Endodermal cell (in vitro differentiated cells): ENCODE data around the gene LOXHD1. TPM values are rescaled to one million over a fixed set of nuclear protein-coding genes. Genes with fewer than 3 reads are reported as not detected.

Experiments
- DNase-seq: peaks from one replicate; pipeline ENCODE4 v3.0.0-alpha.2; 2017
- H3K27ac ChIP-seq: 2 replicates; pipeline ENCODE4 v1.5.1; 2013; ENCODE audit warnings: mild to moderate bottlenecking, low read depth, low read length, moderate library complexity
- H3K27me3 ChIP-seq: 2 replicates; pipeline ENCODE4 v1.6.1; 2013; ENCODE audit warnings: mild to moderate bottlenecking, low read length, moderate library complexity; ENCODE audit not compliant: insufficient read depth, control insufficient read depth, poor library complexity, severe bottlenecking
- H3K36me3 ChIP-seq: 2 replicates; pipeline ENCODE4 v1.7.0; 2013; ENCODE audit warnings: mild to moderate bottlenecking, low read length, moderate library complexity; ENCODE audit not compliant: control insufficient read depth, insufficient read depth
- H3K4me1 ChIP-seq: one replicate; pipeline ENCODE4 v1.7.0; 2013; ENCODE audit warnings: low read length; ENCODE audit not compliant: control insufficient read depth, insufficient read depth
- H3K4me3 ChIP-seq: 2 replicates; pipeline ENCODE4 v1.5.1; 2013; ENCODE audit warnings: mild to moderate bottlenecking, low read length, moderate library complexity
- H3K9ac ChIP-seq: 2 replicates; pipeline ENCODE4 v1.6.1; 2013; ENCODE audit warnings: mild to moderate bottlenecking, low read length, moderate library complexity; ENCODE audit not compliant: poor library complexity, severe bottlenecking; ENCODE audit errors: extremely low read depth
- H3K9me3 ChIP-seq: 2 replicates; pipeline ENCODE4 v1.6.1; 2013; ENCODE audit warnings: mild to moderate bottlenecking, low read length, moderate library complexity; ENCODE audit not compliant: control insufficient read depth
- H3K27ac Mint-ChIP-seq: 2 replicates; pipeline ENCODE4 v1.8.0; 2020; ENCODE audit warnings: mixed read lengths
- H3K27me3 Mint-ChIP-seq: 2 replicates; pipeline ENCODE4 v1.8.0; 2021; ENCODE audit warnings: mild to moderate bottlenecking, mixed read lengths; ENCODE audit not compliant: insufficient read depth
- H3K36me3 Mint-ChIP-seq: 2 replicates; pipeline ENCODE4 v1.8.0; 2020; ENCODE audit warnings: low read depth, mixed read lengths
- H3K4me1 Mint-ChIP-seq: 2 replicates; pipeline ENCODE4 v1.8.0; 2020; ENCODE audit warnings: mixed read lengths
- H3K4me3 Mint-ChIP-seq: 2 replicates; pipeline ENCODE4 v1.8.0; 2020; ENCODE audit warnings: mild to moderate bottlenecking, moderate library complexity, mixed read lengths
- H3K9me3 Mint-ChIP-seq: 2 replicates; pipeline ENCODE4 v1.8.0; 2020; ENCODE audit warnings: mild to moderate bottlenecking, mixed read lengths
- WGBS, 2 experiments: methylation state at CpG; one replicate each; pipeline versions ENCODE4 v1.1.5 to v1.1.7; 2013; ENCODE audit warnings: missing lambda C conversion rate in 2 of 2, mixed read lengths in 1 of 2; ENCODE audit not compliant: insufficient coverage in 1 of 2, insufficient read length in 1 of 2; 5-methylcytosine and 5-hydroxymethylcytosine counted together
- total RNA-seq, 2 donors: library from RNA; stranded (reverse); fragmentation: NEBNext Ultra II Directional in 1 of 2; extraction: Animal tissue kit (Norgen Biotek cat#: 25700) in 1 of 2; gene quantifications; 2 replicates in 1 of 2; 3 replicates in 1 of 2; pipeline ENCODE4 v1.2.1, GENCODE V29; 2021
- TF ChIP-seq, protein P1 (sequence below): fragments of 200-600 bp; sonication (generic); conservative IDR thresholded peaks from 2 replicates; pipeline ENCODE4 v1.5.0; 2021; ENCODE audit warnings: antibody characterized with exemption, mild to moderate bottlenecking

Gene LOXHD1
- total RNA-seq, 2 donors from 2014 or later, result 2.1 TPM; not detected in 1

DNA sequence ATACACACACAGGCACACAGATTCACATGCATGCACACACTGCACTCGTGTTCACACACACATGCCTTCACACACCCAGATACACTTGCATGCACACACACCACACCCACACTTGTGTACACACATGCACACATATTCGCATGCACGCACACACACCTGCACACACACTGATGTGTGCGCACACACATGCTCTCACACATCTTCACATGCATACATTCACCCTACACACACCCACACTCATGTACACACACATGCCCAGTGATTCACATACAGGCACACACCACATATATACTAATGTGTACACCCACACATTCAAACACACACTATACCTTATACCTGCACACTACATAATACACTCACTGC lies 181.6 kb downstream of the LOXHD1 start:
- H3K9me3 ChIP-seq, result no peaks in the 10 kb centered on the region
- H3K4me1 ChIP-seq, result no peaks in the 10 kb centered on the region
- Mint-ChIP-seq H3K4me1 (peaks cover 7% of the 10 kb centered on the region), H3K36me3 (no peaks in the 10 kb centered on the region), H3K4me3 (no peak overlapping the region), H3K27me3 (peaks cover 53% of the 10 kb centered on the region), H3K9me3 (no peaks in the 10 kb centered on the region), H3K27ac (no peak overlapping the region)
- no peaks in the 10 kb centered on the region for H3K36me3 ChIP-seq
- peaks cover 20% of the 10 kb centered on the region for H3K27me3 ChIP-seq
- H3K4me3 ChIP-seq, result no peak overlapping the region
- WGBS, 2 experiments, result 93 to 100% methylated on average over 2 to 4 of the region's 4 CpGs
- DNase-seq, result no peak
- H3K9ac ChIP-seq, result no peak overlapping the region
- TF ChIP-seq, protein P1, sequence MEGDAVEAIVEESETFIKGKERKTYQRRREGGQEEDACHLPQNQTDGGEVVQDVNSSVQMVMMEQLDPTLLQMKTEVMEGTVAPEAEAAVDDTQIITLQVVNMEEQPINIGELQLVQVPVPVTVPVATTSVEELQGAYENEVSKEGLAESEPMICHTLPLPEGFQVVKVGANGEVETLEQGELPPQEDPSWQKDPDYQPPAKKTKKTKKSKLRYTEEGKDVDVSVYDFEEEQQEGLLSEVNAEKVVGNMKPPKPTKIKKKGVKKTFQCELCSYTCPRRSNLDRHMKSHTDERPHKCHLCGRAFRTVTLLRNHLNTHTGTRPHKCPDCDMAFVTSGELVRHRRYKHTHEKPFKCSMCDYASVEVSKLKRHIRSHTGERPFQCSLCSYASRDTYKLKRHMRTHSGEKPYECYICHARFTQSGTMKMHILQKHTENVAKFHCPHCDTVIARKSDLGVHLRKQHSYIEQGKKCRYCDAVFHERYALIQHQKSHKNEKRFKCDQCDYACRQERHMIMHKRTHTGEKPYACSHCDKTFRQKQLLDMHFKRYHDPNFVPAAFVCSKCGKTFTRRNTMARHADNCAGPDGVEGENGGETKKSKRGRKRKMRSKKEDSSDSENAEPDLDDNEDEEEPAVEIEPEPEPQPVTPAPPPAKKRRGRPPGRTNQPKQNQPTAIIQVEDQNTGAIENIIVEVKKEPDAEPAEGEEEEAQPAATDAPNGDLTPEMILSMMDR, result no peak
- H3K27ac ChIP-seq, result no peak overlapping the region

DNA sequence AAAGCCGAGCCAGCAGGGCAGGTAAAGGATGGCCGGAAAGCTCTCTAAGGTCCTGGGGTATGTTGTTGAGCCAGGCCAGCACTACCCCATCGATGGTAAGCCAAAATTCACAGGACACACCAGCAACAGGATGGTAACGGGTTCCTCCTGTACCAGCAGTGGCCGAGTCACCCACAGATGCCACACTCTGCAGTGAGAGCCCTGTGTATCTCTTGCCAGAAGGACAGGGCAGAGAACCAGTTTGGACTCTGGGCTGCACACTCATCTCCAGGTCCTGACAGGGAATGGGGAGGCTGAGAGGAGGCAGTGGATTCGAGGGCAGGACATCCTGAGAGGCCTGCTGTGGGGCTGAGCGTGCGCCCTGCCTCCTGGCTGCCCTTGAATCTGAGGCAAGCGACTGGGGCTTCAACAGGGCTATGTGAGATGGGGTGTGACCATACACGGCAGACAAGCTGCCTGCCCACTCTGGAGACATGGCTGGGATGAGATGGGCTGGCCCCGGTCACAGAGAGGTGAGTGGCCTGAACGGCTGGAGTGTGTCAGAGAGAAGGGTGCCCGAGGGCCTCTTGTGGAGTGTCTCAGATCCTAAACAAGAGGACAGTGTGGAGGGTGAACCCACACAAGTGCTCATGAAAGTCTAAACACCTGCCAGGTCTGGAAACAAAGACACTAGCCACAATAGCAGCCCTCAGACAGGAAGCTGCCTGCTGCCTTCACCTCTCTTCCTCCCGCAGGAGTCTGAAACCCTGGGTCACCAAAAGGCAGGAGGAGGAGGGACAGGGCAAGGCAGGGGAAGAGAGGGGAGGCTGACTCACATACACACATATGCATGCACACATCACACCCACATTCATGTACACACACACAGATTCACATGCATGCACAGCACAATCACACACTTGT lies 182.3 kb downstream of the LOXHD1 start:
- DNase-seq, result no peak
- no peak overlapping the region for H3K4me3 ChIP-seq
- no peaks in the 10 kb centered on the region for H3K9me3 ChIP-seq
- WGBS, 2 experiments, result 89 to 90% methylated on average over 9 to 14 of the region's 14 CpGs
- no peak overlapping the region for H3K4me3 Mint-ChIP-seq
- H3K27ac ChIP-seq, result no peak overlapping the region
- H3K36me3 Mint-ChIP-seq, result no peaks in the 10 kb centered on the region
- H3K27me3 Mint-ChIP-seq, result peaks cover 58% of the 10 kb centered on the region
- TF ChIP-seq, protein P1, result no peak
- peaks cover 7% of the 10 kb centered on the region for H3K4me1 Mint-ChIP-seq
- no peaks in the 10 kb centered on the region for H3K9me3 Mint-ChIP-seq
- no peak overlapping the region for H3K27ac Mint-ChIP-seq
- H3K27me3 ChIP-seq, result peaks cover 20% of the 10 kb centered on the region
- H3K4me1 ChIP-seq, result peaks cover 3% of the 10 kb centered on the region
- no peaks in the 10 kb centered on the region for H3K36me3 ChIP-seq
- no peak overlapping the region for H3K9ac ChIP-seq

DNA sequence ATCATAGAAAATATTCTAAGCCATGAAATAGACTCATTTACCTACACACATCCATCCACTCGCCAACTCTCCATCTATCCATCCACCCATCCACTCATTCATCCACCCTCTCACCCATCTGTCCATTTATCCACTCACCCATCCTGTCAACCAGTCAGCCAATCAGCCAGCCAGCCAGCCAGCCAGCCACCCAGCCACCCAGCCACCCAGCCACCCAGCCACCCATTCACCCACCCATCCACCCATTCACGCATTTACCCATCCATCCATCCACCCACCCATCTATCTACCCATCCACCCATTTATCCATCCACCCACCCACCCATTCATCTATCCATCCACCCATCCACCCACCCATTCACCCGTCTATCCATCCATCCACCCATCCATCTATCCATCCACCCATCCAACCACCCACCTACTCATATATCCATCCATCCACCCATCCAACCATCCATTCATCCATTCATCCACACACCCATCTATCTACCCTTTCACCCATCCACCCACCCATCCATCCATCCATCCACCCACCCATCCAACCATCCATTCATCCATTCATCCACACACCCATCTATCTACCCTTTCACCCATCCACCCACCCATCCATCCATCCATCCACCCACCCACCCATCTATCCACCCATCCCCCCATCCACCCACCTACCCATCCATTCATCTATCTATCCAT lies 185.1 kb downstream of the LOXHD1 start:
- no peak overlapping the region for H3K4me3 ChIP-seq
- 93 to 100% methylated on average over 1 to 3 of the region's 3 CpGs for WGBS, 2 experiments
- H3K4me1 ChIP-seq, result peaks cover 15% of the 10 kb centered on the region
- Mint-ChIP-seq H3K27ac (no peak overlapping the region), H3K9me3 (no peaks in the 10 kb centered on the region), H3K27me3 (peaks cover 54% of the 10 kb centered on the region), H3K36me3 (no peaks in the 10 kb centered on the region), H3K4me3 (no peak overlapping the region), H3K4me1 (peaks cover 27% of the 10 kb centered on the region)
- H3K9ac ChIP-seq, result no peak overlapping the region
- peaks cover 11% of the 10 kb centered on the region for H3K27me3 ChIP-seq
- TF ChIP-seq, protein P1, result no peak
- no peak overlapping the region for H3K27ac ChIP-seq
- no peak for DNase-seq
- no peaks in the 10 kb centered on the region for H3K36me3 ChIP-seq
- no peaks in the 10 kb centered on the region for H3K9me3 ChIP-seq
